Spleen (tissue), 7 donors: ENCODE measurements around the gene RNF11.

Experiments
- POLR2A ChIP-seq, 3 donors: fragments of 450-650 bp; IDR thresholded peaks; one replicate each; pipeline ENCODE4 v1.5.1; 2017; ENCODE audit warnings: antibody characterized with exemption in 3 of 3, mild to moderate bottlenecking in 1 of 3
- POLR2AphosphoS5 ChIP-seq, 3 donors: sonication (generic); formaldehyde crosslinking; IDR thresholded peaks; one replicate each; pipeline ENCODE4 v1.5.1; 2017; ENCODE audit warnings: antibody characterized with exemption in 3 of 3
- TF ChIP-seq, protein P1 (sequence below), 11 experiments: fragments of 200-600 bp in 7 of 11; fragments of 450-650 bp in 4 of 11; sonication (generic) in 4 of 11; IDR thresholded peaks in 8 of 11; conservative IDR thresholded peaks in 3 of 11; 1 replicate in 7 of 11; 2 replicates in 4 of 11; pipeline versions ENCODE4 v1.4.0 to v1.8.0; 2016 to 2021; ENCODE audit warnings: antibody characterized with exemption in 11 of 11, inconsistent platforms in 4 of 11, mild to moderate bottlenecking in 1 of 11
- donor health status: DM: no; HTN: no; CAD: no; lungs with moderate emphysema.
- donor health status: DM: no; HTN: no; CAD: no.
- donor health status: DM: no; HTN: no; CAD: no.

DNA sequence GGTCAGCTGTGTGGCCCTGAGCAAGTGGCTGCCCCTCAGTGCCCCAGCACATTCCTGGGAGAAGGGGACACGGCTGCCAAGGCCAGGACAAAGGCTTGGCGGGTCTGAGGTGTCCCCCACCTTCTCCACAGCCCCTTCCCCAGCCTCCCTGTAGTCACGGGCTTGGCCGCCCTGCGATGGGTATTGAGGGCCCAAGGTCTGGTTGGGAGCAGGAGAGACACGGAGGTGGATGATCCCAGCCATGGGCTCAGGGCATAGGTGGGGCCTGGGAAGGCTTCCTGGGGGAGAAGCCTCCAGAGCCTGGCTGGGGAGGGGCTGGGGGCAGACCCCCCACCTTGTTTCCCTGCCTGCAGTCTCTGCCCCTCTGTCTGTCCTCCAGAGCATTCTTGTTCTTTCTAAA, 67.2 kb downstream of the RNF11 start:
- TF ChIP-seq, protein P1, sequence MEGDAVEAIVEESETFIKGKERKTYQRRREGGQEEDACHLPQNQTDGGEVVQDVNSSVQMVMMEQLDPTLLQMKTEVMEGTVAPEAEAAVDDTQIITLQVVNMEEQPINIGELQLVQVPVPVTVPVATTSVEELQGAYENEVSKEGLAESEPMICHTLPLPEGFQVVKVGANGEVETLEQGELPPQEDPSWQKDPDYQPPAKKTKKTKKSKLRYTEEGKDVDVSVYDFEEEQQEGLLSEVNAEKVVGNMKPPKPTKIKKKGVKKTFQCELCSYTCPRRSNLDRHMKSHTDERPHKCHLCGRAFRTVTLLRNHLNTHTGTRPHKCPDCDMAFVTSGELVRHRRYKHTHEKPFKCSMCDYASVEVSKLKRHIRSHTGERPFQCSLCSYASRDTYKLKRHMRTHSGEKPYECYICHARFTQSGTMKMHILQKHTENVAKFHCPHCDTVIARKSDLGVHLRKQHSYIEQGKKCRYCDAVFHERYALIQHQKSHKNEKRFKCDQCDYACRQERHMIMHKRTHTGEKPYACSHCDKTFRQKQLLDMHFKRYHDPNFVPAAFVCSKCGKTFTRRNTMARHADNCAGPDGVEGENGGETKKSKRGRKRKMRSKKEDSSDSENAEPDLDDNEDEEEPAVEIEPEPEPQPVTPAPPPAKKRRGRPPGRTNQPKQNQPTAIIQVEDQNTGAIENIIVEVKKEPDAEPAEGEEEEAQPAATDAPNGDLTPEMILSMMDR (IDR thresholded peaks at IDR 0.05 in 8 of 11, conservative IDR thresholded peaks at IDR 0.05 in 3 of 11), result no peak
- TF ChIP-seq POLR2A (IDR thresholded peaks at IDR 0.05), result no peak
- no peak for TF ChIP-seq POLR2AphosphoS5 (IDR thresholded peaks at IDR 0.05)
